WTC11 (cell line): Measurements from ENCODE around the gene PCIF1. TPM values are rescaled to one million over a fixed set of nuclear protein-coding genes. Genes with fewer than 3 reads are reported as not detected.
A peak's percentile ranks its signal among the peaks of the same experiment; 100 is the strongest.

Experiments
- ATAC-seq: fragments of 200-7000 bp; cut with Tn5 transposase; 2 replicates; pipeline ENCODE4 v1.10.0; 2021; ENCODE audit warnings: mild to moderate bottlenecking, moderate library complexity
- CTCF ChIA-PET: fragments of 300-600 bp; sonication (Branson Sonifier 250); formaldehyde crosslinking; loops from one replicate; lab custom pipeline; 2021; ENCODE audit warnings: antibody characterized with exemption; lab: Charles Lee
- POLR2A ChIA-PET: fragments of 350-600 bp; sonication (Branson Sonifier 250); formaldehyde crosslinking; loops from one replicate; lab custom pipeline; 2021; ENCODE audit warnings: antibody characterized with exemption; lab: Charles Lee
- DNase-seq: peaks from one replicate; pipeline ENCODE4 v3.0.0; 2021; ENCODE audit warnings: low spot score
- H3K27ac Mint-ChIP-seq: 2 replicates; pipeline ENCODE4 v1.8.0; 2021; ENCODE audit warnings: mixed read lengths
- H3K27me3 Mint-ChIP-seq: 2 replicates; pipeline ENCODE4 v1.8.0; 2021; ENCODE audit warnings: low read depth, mild to moderate bottlenecking, moderate library complexity, mixed read lengths
- H3K36me3 Mint-ChIP-seq: 2 replicates; pipeline ENCODE4 v1.8.0; 2021; ENCODE audit warnings: mixed read lengths
- H3K4me1 Mint-ChIP-seq: 2 replicates; pipeline ENCODE4 v1.8.0; 2022; ENCODE audit warnings: mixed read lengths
- H3K4me3 Mint-ChIP-seq: 2 replicates; pipeline ENCODE4 v1.8.0; 2021; ENCODE audit warnings: mild to moderate bottlenecking, moderate library complexity, mixed read lengths
- H3K9me3 Mint-ChIP-seq: 2 replicates; pipeline ENCODE4 v1.8.0; 2021; ENCODE audit warnings: mixed read lengths
- ARID4B ChIP-seq: sonication (generic); formaldehyde crosslinking; IDR thresholded peaks from 2 replicates; pipeline ENCODE4 v1.8.0; 2023; ENCODE audit warnings: missing genetic modification reagents, mild to moderate bottlenecking, borderline replicate concordance
- CDX4 ChIP-seq: fragments of 250-450 bp; sonication (Bioruptor Pico); IDR thresholded peaks from 2 replicates; pipeline ENCODE4 v1.9.0; 2021; ENCODE audit warnings: moderate library complexity, mild to moderate bottlenecking, inconsistent platforms, borderline replicate concordance
- CREB1 ChIP-seq: sonication (generic); formaldehyde crosslinking; IDR thresholded peaks from 2 replicates; pipeline ENCODE4 v1.8.0; 2023; ENCODE audit warnings: mild to moderate bottlenecking, missing genetic modification reagents
- ELF4 ChIP-seq: sonication (generic); formaldehyde crosslinking; IDR thresholded peaks from 2 replicates; pipeline ENCODE4 v1.8.1; 2022; ENCODE audit warnings: low read depth, mild to moderate bottlenecking, moderate library complexity, missing genetic modification reagents
- EMX1 ChIP-seq: fragments of 250-450 bp; sonication (Bioruptor Pico); IDR thresholded peaks from 2 replicates; pipeline ENCODE4 v1.8.0; 2021; ENCODE audit warnings: mild to moderate bottlenecking
- JAZF1 ChIP-seq: fragments of 250-450 bp; sonication (Bioruptor Pico); IDR thresholded peaks from 2 replicates; pipeline ENCODE4 v1.9.0; 2021; ENCODE audit warnings: moderate library complexity, mild to moderate bottlenecking, inconsistent platforms
- MYBL2 ChIP-seq: sonication (generic); formaldehyde crosslinking; IDR thresholded peaks from 2 replicates; pipeline ENCODE4 v1.8.1; 2023; ENCODE audit warnings: mild to moderate bottlenecking, moderate library complexity, missing genetic modification reagents
- SMAD4 ChIP-seq: sonication (generic); formaldehyde crosslinking; IDR thresholded peaks from 2 replicates; pipeline ENCODE4 v1.8.0; 2022; ENCODE audit warnings: mild to moderate bottlenecking, missing genetic modification reagents
- SOX15 ChIP-seq: fragments of 250-450 bp; sonication (Bioruptor Pico); IDR thresholded peaks from 2 replicates; pipeline ENCODE4 v1.9.0; 2021; ENCODE audit warnings: mild to moderate bottlenecking
- USF1 ChIP-seq: sonication (generic); formaldehyde crosslinking; IDR thresholded peaks from 2 replicates; pipeline ENCODE4 v1.8.0; 2022; ENCODE audit warnings: mild to moderate bottlenecking, missing genetic modification reagents
- ZNF396 ChIP-seq: fragments of 250-450 bp; sonication (Bioruptor Pico); IDR thresholded peaks from 2 replicates; pipeline ENCODE4 v1.8.0; 2021; ENCODE audit warnings: mild to moderate bottlenecking, moderate library complexity, borderline replicate concordance
- ZNF423 ChIP-seq: fragments of 250-450 bp; sonication (Bioruptor Pico); IDR thresholded peaks from 2 replicates; pipeline ENCODE4 v2.1.2; 2022; ENCODE audit warnings: mild to moderate bottlenecking, moderate library complexity
- ZNF532 ChIP-seq: fragments of 250-450 bp; sonication (Bioruptor Pico); IDR thresholded peaks from 2 replicates; pipeline ENCODE4 v1.9.0; 2021; ENCODE audit warnings: mild to moderate bottlenecking, borderline replicate concordance
- ZSCAN18 ChIP-seq: fragments of 250-450 bp; sonication (Bioruptor Pico); IDR thresholded peaks from 2 replicates; pipeline ENCODE4 v2.1.2; 2022; ENCODE audit warnings: mild to moderate bottlenecking, moderate library complexity
- total RNA-seq: library from RNA; stranded (reverse); gene quantifications from 3 replicates; pipeline ENCODE4 v1.2.3, GENCODE V29; 2021
- TF ChIP-seq, protein P1 (sequence below): sonication (generic); formaldehyde crosslinking; IDR thresholded peaks from 2 replicates; pipeline ENCODE4 v1.8.1; 2023; ENCODE audit warnings: mild to moderate bottlenecking, missing genetic modification reagents
- TF ChIP-seq, protein P2 (sequence below): sonication (generic); formaldehyde crosslinking; IDR thresholded peaks from 2 replicates; pipeline ENCODE4 v1.8.1; 2022; ENCODE audit warnings: missing genetic modification reagents, borderline replicate concordance
- TF ChIP-seq, protein P3 (sequence below): sonication (generic); formaldehyde crosslinking; IDR thresholded peaks from 2 replicates; pipeline ENCODE4 v1.8.1; 2022; ENCODE audit warnings: mild to moderate bottlenecking, missing genetic modification reagents, moderate library complexity, borderline replicate concordance
- TF ChIP-seq, protein P4 (sequence below): fragments of 250-450 bp; sonication (Bioruptor Pico); conservative IDR thresholded peaks from 2 replicates; pipeline ENCODE4 v1.9.0; 2021; ENCODE audit warnings: mild to moderate bottlenecking

The PCIF1 gene
- total RNA-seq, 1 experiment from 2014 or later = 42.2 TPM

DNA sequence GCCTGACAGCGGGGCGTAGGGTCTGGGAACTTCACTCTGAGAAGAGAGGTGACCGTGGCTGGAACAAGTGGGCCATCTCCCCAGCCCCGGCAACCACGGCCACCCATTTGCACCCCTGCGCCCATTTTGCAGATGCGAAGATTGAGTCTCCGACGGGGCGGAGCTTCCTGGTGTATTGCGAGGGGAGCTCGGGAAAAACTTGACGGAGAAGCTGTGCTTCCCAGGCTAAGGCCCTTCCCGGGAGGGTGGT is 36.9 kb downstream of the PCIF1 start:
- no peak overlapping the region; the same call in 1 of the 2 replicates for H3K27ac Mint-ChIP-seq
- no peak for DNase-seq
- no peaks in the 10 kb centered on the region for H3K9me3 Mint-ChIP-seq
- H3K4me1 Mint-ChIP-seq = peaks cover 14% of the 10 kb centered on the region
- peak overlapping the region; percentile 84 for H3K4me3 Mint-ChIP-seq
- ChIA-PET POLR2A (interaction anchor here (1.5 kb wide), 1 partner anchor 36 kb away, joined by 5 read pairs; the partner anchor contains the start of gene PCIF1), CTCF (interaction anchor here (0.7 to 4.1 kb wide), 11 partner anchors 8 to 181 kb away, joined by 3 to 83 read pairs (median 14); partner anchors contain the start of genes CTSA, NEURL2 and PCIF1)
- no peaks in the 10 kb centered on the region; the same call in 1 of the 2 replicates for H3K27me3 Mint-ChIP-seq
- H3K36me3 Mint-ChIP-seq = peaks cover 10% of the 10 kb centered on the region
- no peak for ATAC-seq
- TF ChIP-seq CREB1 (CRISPR knock-in tag) = no peak
- no peak for TF ChIP-seq SOX15 (CRISPR knock-in tag)
- TF ChIP-seq JAZF1 (CRISPR knock-in tag) = no peak
- TF ChIP-seq, protein P1, sequence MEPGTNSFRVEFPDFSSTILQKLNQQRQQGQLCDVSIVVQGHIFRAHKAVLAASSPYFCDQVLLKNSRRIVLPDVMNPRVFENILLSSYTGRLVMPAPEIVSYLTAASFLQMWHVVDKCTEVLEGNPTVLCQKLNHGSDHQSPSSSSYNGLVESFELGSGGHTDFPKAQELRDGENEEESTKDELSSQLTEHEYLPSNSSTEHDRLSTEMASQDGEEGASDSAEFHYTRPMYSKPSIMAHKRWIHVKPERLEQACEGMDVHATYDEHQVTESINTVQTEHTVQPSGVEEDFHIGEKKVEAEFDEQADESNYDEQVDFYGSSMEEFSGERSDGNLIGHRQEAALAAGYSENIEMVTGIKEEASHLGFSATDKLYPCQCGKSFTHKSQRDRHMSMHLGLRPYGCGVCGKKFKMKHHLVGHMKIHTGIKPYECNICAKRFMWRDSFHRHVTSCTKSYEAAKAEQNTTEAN (CRISPR knock-in tag) = no peak
- no peak for TF ChIP-seq ZNF532
- TF ChIP-seq, protein P2, sequence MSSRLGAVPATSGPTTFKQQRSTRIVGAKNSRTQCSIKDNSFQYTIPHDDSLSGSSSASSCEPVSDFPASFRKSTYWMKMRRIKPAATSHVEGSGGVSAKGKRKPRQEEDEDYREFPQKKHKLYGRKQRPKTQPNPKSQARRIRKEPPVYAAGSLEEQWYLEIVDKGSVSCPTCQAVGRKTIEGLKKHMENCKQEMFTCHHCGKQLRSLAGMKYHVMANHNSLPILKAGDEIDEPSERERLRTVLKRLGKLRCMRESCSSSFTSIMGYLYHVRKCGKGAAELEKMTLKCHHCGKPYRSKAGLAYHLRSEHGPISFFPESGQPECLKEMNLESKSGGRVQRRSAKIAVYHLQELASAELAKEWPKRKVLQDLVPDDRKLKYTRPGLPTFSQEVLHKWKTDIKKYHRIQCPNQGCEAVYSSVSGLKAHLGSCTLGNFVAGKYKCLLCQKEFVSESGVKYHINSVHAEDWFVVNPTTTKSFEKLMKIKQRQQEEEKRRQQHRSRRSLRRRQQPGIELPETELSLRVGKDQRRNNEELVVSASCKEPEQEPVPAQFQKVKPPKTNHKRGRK = no peak
- no peak for TF ChIP-seq ZNF423 (CRISPR knock-in tag)
- TF ChIP-seq MYBL2 (CRISPR knock-in tag) = no peak
- 0 out of 2 replicates have a peak, but pooled peaks have one; percentile 36 for TF ChIP-seq ZSCAN18
- 0 out of 2 replicates have a peak, but pooled peaks have one; percentile 25 for TF ChIP-seq ELF4 (CRISPR knock-in tag)
- TF ChIP-seq, protein P3, sequence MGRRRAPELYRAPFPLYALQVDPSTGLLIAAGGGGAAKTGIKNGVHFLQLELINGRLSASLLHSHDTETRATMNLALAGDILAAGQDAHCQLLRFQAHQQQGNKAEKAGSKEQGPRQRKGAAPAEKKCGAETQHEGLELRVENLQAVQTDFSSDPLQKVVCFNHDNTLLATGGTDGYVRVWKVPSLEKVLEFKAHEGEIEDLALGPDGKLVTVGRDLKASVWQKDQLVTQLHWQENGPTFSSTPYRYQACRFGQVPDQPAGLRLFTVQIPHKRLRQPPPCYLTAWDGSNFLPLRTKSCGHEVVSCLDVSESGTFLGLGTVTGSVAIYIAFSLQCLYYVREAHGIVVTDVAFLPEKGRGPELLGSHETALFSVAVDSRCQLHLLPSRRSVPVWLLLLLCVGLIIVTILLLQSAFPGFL (CRISPR knock-in tag) = no peak
- TF ChIP-seq ZNF396 (CRISPR knock-in tag) = peak; percentile 57; the same call in 1 of the 2 replicates
- TF ChIP-seq, protein P4, sequence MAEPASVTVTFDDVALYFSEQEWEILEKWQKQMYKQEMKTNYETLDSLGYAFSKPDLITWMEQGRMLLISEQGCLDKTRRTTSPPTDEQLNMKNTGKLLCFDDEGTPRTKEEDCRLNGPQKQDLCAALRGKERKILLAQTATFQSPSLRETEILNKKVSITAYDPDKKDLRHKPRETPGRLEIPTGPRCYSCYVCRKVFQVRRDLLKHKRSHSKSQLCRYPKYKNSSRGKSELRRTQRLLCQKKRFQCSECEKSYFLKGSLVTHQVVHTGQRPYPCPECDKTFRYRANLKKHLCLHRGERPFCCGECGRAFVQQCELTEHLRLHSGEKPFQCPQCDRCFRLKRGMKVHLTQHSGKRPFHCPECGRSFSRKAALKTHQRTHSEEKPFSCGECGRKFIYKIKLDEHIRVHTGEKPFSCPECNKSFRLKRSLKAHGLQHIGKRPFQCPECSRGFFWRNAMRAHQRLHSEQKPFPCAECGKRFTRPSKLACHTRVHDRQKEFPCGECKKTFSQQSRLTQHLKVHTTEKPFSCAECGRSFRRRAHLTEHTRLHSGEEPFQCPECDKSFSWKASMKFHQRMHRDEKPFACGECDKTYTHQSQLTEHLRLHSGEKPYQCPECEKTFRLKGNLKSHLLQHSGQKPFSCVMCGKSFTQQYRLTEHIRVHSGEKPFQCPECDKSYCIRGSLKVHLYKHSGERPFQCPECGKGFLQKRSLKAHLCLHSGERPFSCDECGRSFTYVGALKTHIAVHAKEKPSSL (CRISPR knock-in tag) = no peak
- no peak for TF ChIP-seq ARID4B
- TF ChIP-seq USF1 (CRISPR knock-in tag) = no peak
- no peak for TF ChIP-seq CDX4
- TF ChIP-seq EMX1 (CRISPR knock-in tag) = no peak
- no peak for TF ChIP-seq SMAD4 (CRISPR knock-in tag)
